OCI-M1 (cell line): ENCODE data around the gene DUSP5.
"Not testable (repeated sequence)": the region's sequence is repeated elsewhere in the genome, so short reads cannot be mapped to it uniquely, and the experiment has no call there.

ENCODE experiments used
- DNase-seq: peaks from one replicate; lab custom pipeline; 2025; lab: John Stamatoyannopoulos, UW

The DUSP5 gene, protein sequence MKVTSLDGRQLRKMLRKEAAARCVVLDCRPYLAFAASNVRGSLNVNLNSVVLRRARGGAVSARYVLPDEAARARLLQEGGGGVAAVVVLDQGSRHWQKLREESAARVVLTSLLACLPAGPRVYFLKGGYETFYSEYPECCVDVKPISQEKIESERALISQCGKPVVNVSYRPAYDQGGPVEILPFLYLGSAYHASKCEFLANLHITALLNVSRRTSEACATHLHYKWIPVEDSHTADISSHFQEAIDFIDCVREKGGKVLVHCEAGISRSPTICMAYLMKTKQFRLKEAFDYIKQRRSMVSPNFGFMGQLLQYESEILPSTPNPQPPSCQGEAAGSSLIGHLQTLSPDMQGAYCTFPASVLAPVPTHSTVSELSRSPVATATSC

DNA sequence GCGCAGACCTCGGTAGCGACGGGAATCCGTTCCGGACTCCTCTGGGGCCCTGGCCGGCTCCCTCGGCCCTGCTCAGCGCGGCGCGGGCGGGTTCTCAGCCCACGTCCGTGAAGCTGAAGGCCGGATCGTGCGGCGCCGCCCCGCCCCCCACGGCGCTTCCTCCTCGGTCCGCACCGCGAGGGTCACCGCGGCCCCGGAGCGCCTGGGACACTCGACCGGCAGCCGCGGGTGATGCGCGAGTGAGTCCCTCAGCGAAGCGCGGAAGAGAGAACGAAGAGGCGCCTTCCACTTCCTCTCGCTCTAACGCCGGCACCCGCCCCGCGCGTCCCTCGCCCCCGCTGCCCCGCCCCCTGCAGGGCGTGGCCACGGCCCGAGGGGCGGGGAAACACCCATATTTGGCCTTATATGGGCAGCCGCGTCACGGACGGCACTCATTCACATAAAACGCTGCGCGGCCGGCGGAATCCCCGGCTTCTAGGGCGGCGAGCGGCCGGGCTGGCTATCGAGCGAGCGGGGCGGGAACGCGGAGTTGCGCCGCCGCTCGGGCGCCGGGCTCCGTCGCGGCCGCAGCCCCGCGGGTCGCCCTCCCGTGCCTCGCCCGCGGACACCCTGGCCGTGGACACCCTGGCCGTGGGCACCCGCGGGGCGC, at the start of gene DUSP5:
Gene DUSP5, plus strand, starts transcription at position 470 of the 649 bp plus-strand sequence. CDS start 215 bp downstream, outside the sequence.
- peak; percentile 98 for DNase-seq

DNA sequence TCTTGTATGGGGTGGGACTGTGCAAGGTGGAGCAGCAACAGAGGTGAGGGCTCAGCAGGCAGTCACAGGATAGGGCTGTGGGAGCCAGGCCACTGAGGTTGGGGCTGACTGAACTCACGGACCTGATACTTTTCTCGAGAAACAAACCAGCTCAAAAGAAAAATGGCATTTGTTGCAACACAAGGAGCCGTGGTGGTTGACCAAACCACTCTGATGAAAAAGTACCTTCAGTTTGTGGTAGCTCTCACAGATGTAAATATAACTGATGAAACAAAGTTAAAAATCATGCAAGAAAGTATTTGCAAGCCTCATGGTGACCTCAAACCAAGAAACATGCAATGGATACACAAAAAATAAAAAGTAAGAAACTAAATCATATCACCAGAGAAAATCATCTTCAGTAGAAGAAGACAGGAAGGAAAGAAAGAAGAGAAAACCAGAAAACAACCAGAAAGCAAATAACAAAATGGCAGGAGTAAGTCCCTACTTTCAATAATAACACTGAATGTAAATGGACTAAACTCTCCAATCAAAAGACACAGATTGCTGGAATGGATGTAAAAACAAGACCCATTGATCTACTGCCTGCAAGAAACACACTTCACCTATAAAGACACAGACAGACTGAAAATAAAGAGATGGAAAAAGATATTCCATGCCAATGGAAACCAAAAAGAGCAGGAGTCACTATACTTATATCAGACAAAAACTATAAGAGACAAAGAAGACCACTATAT, 48.9 kb upstream of the DUSP5 start:
- no peak for DNase-seq

DNA sequence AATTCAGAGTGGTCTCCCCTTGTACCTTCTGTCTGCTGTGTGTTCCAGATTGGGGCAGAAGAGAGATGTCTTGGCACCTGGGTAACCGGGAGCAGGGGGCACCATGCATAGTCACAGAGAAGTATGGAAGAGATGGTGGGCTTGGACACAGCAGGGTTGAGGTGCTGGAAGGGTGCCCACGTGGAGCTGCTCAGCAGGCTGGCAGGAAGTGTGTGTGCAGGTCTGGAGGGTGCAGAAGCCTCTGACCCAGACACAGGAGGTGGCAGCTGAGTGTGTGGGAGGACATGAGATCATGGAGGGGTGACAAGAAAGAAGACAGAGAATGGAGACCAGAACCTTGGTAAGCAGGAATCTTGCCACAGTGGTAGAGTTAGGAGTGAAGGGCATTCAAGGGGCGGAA, 42.3 kb upstream of the DUSP5 start:
- DNase-seq, result no peak

DNA sequence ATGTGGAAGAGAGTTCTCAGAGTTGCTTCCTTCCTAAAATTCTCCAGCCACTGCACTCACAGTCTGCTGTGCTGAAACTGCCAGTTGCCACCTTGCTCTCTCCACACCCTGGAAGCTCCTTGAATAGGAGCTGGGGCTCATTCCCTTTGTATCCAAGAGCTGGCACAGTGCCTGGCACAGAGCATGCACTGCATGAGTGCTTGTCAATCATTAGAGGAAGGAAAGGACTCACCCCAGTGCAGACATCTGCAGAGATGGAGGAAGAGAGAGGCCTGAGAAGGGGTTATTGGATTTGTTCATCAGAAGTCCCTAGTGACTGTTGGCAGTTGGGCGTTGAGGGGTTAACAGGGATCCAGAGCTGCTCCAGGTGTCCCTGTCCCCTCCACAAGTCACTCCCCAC, 41.7 kb upstream of the DUSP5 start:
- no peak for DNase-seq

DNA sequence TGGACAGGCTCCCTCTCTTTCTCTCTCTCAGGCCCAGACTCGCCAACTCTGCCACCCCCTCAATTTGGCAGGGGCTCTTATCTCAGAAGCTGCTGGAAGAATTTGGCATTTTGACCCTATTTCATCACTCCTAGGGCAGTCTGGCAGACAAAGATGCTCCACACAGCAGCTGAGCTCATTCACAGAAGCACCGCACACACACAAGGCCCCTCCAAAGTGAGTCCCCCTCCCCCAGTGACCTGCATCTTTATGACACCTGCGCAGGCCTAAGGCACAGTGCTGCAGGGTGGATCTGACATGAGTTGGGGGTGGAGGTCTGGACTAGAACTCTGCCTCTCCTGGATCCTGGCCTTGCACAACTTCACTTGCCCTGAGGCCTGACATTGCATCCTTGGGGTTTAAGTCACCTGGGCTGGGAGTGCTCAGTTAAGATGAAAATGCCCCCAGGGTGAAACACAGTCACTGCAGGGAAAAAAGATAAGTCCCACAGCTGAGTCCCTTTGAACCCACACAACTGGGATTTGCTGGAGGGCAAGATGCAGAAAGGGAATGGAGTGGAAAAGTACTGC, 41.1 kb upstream of the DUSP5 start:
- DNase-seq, result no peak

DNA sequence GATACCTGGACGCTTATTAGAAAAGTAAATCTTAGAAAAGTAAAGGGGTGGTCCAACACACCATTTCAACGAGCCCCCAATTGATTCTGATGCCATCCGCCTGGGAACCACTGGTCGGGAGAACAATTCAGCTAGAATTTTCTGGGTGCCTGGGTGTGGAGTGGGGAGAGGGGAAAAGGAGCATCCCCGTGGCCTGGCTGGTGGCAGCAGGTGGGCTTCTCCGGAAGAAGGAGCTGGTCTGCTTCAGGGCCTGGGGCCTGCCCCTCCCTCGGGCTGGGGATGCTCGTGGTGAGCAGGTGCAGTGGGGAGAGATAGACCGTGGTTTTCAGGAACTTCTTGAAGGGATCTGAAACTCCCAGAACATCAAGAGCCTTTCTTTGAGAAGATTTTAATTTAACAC, 39.9 kb upstream of the DUSP5 start:
- no peak for DNase-seq

DNA sequence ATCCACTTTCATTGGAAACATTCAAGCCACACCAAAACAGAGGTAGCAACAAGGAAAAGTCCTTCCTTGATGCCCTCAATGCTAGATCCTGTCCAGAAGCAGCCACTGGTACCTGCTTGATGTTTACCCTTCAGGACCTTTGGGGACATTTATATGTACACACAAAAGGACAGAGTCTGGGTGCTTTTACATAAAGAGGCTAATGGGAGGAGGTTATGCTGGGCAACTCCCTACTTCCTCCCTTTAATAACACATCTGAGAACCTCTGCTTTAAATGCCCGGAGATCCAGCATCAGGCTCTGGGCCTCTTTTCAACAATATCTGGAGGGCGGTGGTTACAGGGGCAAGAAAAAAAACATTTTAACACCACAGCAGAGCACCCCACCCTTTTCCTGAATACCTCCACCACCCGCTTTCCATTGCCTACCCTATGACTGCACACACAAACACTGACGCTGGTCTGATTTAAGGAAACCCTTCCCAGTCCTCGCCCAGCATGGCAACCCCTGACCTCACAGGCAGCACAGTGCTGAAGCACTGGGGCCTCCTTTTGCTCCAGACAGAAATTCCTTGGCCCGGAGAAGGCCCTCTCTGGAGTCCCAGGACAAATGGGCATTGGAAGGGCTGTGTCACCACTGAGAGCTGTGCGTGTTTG, 39.3 kb upstream of the DUSP5 start:
- DNase-seq, result no peak

DNA sequence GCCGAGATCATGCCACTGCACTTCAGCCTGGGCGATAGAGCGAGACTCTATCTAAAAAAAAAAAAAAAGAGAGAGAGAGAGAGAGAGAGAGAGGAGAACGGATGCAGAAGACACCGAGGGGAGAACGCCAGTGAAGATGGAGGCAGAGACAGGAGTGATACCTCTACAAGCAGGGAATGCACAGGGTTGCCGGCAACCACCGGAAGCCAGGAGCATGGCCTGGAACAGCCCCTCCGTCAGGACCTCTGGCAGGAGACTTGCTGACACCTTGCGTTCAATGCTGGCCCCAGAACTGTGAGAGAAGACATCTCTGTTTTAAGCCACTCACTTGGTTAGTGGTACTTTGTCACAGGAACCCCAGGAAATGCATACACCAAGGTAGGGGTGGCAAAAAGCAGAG, 38.1 kb upstream of the DUSP5 start:
- DNase-seq, result no peak

DNA sequence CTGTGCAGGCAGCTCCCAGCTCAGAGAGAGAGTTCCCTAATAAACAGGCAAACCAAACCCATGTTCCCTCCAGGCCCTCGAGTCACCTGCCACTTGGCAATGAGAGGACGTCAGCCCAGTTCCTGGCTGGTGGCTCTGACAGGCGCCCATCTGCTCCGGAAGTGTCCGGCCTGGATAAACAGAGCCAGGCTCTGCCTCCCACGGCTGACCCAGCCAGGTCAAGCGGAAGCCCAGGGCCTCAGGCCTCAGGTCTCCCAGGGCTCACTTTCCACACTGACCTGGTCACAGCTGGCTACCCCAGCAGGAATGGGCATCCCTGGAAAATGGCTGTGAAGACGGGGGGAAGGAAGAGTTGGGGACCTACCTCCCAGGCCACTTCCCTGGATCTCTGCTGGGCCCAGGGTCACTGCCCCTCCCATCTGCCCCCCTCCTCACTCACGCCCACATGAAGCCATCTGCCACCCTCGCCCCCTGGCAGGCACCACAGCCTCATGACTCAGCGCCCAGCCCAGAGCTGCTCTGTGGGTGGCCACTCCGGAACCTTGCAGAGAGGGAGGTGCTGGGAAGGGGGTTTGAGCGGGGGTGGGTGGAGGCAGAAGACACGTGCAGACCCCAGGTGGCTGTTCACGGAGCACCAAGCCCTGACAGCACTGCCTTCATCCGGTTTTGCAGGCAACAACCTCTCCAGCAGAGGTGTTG, 37.4 kb upstream of the DUSP5 start:
- no peak for DNase-seq

DNA sequence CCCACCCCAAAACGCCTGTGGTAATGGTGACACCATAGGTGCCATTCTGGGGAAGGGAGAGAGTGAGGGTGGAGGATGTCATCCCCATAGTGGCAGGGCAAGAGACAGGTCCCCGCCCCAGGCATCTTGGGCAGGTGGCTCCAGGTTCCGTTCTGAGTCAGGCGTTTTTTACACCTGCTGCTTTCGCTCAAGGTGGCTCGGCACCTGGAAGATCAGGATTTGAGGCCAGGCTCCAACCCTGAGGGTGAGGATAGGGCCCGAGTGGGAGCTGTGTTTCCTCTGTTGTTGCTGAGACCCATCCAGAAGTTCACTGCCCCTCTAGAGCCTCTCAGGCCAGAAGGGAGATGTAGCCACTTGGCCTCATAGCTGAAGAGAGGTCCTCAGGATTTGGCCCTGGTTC, 36.6 kb upstream of the DUSP5 start:
- no peak for DNase-seq

DNA sequence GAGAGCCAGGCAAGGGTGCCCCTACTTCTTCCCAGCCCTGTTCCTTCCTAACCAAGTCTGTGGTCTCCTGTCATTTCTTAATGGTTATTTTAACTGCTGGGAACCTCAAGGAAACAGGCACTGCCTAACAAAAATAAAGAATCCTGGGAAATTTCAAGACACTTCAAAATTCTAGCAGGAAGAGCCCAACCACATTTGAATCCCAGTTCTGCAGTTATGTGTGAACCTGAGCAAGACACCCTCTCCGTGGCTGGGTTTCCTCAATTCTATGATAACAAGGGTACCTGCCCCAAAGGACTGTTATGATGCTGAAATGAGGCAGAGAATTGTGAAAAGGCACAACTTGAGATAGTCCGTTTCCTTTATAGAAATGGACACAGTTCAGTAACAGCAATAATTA, 36.2 kb upstream of the DUSP5 start:
- DNase-seq, result no peak

DNA sequence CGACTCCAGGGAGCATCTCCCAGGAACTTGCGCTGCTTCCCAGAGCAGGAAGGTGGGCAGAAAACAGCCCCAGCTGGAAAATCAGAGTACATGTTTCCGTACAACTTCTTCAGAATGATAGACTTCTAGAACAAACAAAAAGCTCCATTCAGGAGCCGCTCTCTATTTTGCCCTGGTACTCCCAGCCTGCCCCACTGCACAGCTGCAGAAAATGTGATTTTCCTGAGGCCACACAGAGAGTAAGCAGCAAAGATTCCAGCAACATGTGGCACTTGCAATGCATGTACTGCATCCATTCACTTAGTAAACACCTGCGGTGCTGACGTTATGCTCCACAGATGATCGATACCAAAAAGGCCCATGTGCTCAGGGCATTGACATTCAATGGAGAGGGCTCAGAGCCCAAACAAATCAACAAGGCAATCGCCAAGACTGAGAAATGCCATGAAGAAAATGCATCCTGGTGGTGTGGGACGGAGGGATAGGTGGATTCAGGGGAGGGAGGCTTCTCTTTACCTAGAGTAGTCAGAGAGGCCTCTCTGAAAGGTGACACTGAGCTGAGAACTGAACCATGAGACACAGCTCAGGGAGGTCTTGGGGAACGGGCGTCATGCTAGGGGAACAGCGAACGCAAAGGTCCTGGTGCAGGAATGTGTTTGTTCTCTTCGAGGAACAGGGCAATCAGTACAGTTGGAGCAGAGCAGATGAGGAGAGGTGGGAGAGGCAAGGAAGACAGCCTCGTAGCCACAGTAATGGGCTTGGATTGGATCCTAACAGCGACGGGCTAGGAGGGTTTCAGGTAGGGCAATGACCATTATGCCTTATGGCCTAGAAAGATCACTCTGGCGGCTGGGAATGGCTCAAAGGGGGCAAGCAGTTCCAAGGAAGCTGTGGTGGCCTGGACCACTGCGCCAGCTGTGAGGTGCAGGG, 35.3 kb upstream of the DUSP5 start:
- no peak for DNase-seq

DNA sequence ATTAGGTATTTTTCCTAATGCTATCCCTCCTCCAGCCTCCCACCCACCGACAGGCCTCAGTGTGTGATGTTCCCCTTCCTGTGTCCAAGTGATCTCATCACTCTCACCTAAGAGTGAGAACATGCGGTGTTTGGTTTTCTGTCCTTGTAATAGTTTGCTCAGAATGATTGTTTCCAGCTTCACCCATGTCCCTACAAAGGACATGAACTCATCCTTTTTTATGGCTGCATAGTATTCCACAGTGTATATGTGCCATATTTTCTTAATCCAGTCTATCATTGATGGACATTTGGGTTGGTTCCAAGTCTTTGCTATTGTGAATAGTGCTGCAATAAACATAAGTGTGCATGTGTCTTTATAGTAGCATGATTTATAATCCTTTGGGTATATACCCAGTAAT, 29.4 kb upstream of the DUSP5 start:
- DNase-seq, result not testable (repeated sequence)

DNA sequence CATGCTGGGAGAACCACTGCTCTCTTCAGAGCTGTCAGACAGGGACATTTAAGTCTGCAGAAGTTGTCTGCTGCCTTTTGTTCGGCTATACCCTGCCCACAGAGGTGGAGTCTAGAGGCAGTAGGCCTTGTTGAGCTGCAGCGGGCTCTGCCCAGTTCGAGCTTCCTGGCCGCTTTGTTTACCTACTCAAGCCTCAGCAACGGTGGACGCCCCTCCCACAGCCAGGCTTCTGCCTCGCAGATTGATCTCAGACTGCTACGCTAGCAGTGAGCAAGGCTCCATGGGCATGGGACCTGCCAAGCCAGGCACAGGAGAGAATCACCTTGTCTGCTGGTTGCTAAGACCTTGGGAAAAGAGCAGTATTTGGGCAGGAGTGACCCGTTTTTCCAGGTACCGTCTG, 27.2 kb upstream of the DUSP5 start:
- DNase-seq, result not testable (repeated sequence)

DNA sequence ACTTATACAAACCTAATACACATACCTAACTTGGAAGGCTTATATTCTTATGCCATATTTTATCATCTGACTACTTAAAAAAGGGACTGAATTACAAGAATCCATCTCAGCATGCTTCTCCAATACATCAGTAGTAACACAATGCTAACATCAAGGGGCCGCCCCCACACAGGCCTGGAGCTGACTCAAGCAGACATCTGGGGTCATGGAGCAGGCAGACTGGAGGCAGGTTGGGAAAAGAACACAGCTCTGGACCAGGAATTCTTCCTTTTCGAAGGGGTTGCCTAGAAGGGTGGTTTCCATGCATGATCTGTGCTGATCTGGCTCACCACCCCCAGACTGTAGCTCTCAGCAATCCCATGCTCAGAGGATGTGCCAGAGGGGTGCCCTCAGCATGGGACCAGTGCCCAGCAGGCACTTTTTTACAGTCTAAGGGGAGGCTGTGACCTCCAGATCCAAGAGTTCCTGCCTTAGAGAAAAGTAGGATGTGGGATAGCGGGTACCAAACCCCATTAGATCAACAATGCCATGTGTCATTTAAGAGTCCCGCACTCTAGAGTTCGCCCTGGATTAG, 26.1 kb upstream of the DUSP5 start:
- no peak for DNase-seq

DNA sequence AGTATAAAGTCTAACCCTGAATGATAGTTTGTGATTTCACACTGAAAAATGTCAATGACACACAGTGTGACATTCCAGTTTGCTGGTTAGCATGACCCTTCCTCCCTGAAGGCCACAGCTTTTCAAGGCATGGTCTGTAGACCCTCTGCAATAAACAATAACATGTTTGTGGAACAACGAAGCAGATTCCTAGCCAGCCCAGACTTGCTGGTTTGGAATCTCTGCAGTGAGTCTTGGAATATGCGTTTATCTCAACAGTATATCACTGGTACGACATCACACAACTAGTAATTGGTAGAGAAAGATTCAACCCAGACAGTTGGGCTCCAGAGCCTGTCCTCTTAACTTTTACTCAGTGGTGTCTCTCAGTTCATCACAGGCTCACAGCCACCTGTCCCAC, 23.7 kb upstream of the DUSP5 start:
- DNase-seq, result no peak

DNA sequence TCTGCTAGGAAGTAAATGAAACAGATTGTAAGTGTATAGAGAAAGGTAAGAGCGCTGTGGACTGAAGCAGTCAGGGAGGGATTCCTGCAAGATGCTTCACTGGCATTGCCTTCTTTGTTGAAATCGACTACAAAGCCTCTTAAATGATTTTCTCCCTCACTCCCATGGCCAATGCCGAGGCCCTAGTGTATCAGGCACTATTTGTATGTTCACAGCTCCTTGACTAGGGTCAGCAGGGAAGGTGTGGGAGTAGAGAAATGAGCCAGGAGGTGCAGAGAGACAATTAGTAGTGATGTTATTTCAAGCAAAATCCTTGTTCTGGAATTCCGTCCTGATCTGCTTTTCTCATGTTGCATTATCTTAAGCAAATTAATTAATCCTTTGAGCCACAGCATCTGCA, 22.9 kb upstream of the DUSP5 start:
- no peak for DNase-seq

DNA sequence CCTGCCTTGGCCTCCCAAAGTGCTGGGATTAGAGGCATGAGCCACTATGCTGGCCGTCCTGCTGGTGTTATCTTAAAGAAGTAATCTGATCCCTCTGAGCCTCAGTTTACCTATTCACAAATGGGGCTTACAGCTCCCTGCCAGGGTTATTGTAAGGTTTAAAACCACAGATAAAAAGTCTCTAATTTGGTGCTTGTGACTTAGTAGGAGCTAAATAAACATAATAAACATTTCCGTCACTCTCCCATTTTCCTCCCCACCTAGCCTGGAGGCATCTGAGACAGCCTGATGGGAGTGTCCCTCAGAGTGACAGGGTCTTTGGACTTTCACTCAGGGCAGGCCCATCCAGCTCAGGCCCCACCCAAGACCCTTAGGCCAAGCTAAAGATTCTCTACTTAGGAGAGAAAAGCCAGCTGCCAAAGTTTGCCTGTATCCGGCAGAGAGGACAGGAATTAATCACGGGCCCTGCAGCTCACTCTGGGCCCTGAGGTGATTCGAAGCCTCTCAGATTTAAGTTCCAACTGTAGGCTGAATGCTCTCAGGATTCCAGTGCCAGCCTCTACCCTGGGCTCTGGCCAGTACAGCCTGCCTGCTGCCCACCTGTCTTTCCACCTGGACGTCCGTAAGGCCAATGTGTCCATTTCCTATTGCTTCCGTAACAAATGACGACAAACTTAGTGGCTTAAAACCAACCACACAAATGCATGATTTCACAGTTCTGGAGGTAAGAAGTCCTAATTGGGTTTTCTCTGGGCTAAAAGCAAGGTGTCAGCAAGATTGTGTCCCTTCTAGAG, 21.8 kb upstream of the DUSP5 start:
- no peak for DNase-seq

DNA sequence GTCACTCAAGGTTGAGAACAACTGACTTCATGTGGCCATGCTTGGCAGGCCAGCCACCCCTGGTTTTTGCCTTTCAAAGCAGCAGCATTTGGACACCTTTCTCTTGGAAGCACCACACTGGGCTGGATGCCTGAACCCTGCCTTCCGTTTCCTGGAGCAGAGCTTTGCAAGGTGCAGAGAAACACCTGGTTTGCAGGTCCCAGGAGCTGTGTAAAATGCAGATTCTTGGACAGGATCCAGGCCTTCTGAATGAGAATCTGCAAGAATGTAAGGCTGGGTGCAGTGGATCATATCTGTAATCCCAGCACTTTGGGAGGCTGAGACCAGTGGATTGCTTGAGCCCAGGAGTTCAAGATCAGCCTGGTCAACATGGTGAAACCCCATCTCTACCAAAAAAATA, 18.0 kb upstream of the DUSP5 start:
- DNase-seq, result no peak
